ENCODE measurements around the gene PIMREG. TPM values are rescaled to one million over a fixed set of nuclear protein-coding genes. Genes with fewer than 3 reads are reported as not detected.

The PIMREG gene
- total RNA-seq, 3 donors from 2014 or later (not counting 1 experiment from before 2014, with no cell fraction given) = 0.73 to 1.4 (median 0.78) TPM

DNA sequence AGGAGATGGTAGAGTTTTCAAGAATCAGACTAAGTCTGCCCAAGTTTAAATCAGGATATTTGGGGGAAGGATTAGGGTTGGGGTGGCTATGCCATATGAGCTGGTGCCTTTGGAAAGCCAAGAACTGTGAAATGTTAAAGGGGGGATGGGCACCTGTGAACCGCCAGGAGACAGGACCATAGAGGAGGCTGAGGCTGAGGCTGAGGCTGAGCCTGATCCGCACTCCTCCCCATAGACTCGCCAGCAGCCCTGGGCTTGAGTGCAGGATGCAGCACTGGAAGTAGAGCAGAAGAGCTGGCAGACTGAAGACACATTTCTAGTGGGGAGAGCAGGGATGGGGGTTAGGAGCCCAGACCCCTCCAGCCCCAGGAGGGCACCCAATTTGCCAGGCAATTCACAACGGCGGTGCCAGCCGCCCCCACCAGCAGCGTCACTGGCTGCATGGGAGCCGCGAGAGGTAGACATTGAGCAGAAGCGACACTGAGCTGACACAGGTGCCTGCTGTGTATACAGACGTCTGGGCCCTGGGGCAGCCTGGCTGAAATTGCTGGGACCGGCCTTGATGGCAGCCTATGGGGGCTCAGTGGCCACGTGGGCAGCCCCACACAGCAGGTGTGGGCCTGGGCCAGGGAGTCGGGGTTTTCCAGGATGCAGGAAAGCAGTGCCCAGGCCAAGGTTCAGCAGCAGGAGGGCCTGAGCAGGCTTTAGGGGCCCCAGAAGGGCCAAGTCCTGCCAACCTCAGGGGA lies 9.2 kb downstream of the PIMREG start:
- intact Hi-C loops (cut with micrococcal nuclease) = no loop called here
- Histone ChIP-seq H3K27ac (ENCODE audit: low read length) (no peak overlapping the region), H3K9me3 (ENCODE audit: control insufficient read depth, insufficient read depth, low read length) (no peaks in the 10 kb centered on the region), H3K4me3 (ENCODE audit: low read length) (no peak overlapping the region), H3K4me1 (ENCODE audit: control insufficient read depth, insufficient read depth, low read length) (peaks cover 14% of the 10 kb centered on the region), H3K36me3 (ENCODE audit: control insufficient read depth, insufficient read depth, low read length) (no peaks in the 10 kb centered on the region), H3K27me3 (ENCODE audit: control insufficient read depth, insufficient read depth, low read length) (no peaks in the 10 kb centered on the region)
- TF ChIP-seq CTCF (IDR thresholded peaks at IDR 0.05) = no peak
- ATAC-seq (no peak), DNase-seq (no peak)
- no peaks in the 10 kb centered on the region for H3K36me3 Mint-ChIP-seq
- H3K4me3 Mint-ChIP-seq = peak overlapping the region; percentile 78
- 77% methylated on average over 13 of the region's 14 CpGs for whole genome bisulfite sequencing (ENCODE audit: insufficient coverage)
- H3K9me3 Mint-ChIP-seq = no peaks in the 10 kb centered on the region
- peak overlapping the region; percentile 68 to 83 for H3K27ac Mint-ChIP-seq
- no peaks in the 10 kb centered on the region for H3K27me3 Mint-ChIP-seq (ENCODE audit: low read depth in 2 of 2)
- peaks cover 24 to 38% of the 10 kb centered on the region in 2 donors for H3K4me1 Mint-ChIP-seq

DNA sequence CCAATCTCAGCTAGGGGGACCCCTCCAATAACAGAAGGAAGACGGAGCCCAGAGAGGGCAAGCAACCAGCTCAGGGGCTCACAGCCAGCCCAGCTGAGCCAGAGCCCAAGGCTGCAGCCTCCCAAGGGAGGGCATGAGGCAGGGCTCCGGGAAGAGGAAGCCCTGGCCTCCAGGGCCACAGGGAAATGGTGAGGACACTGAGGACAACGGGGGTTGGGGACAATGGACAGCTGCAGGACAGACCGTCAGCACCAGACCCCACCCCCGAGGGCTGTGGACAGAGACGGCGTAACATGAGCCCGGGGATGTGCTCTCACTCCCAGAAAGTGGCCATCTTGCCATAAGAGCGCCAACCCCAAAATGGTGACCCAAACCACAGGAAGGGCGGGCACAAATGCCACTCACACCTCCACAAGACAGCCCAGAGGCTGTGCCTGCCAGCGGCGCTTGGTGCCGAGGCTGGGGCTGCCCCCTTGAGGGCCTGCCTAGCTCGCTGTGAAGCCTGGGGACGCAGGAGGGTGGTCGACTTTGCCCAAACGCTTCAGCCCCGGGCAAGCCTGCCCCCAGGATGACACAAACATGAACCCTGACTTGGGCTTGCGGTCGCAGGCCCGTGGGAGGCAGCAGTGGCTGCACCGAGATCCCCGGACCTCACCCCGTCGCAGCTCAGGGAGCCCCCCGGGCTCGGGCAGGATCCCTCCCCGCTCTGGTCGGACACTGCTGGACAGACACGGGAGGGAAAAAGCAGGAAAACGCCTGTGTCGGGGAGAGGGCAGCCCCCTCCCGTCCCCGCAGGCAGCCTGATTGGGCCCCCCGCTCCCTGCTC lies 10.5 kb downstream of the PIMREG start:
- intact Hi-C loops (cut with micrococcal nuclease) = no loop called here
- 50% methylated on average over 35 of the region's 35 CpGs for WGBS (ENCODE audit: insufficient coverage)
- ATAC-seq (peak in 2 of 3 donors; percentile 56 to 63), DNase-seq (peak in 1 of 2 donors; percentile 13)
- Histone ChIP-seq H3K27me3 (ENCODE audit: control insufficient read depth, insufficient read depth, low read length) (no peaks in the 10 kb centered on the region), H3K4me3 (ENCODE audit: low read length) (peak overlapping the region; percentile 20), H3K27ac (ENCODE audit: low read length) (peak overlapping the region; percentile 47), H3K36me3 (ENCODE audit: control insufficient read depth, insufficient read depth, low read length) (no peaks in the 10 kb centered on the region), H3K9me3 (ENCODE audit: control insufficient read depth, insufficient read depth, low read length) (no peaks in the 10 kb centered on the region), H3K4me1 (ENCODE audit: control insufficient read depth, insufficient read depth, low read length) (peaks cover 14% of the 10 kb centered on the region)
- Mint-ChIP-seq H3K36me3 (no peaks in the 10 kb centered on the region), H3K4me1 (peaks cover 24 to 38% of the 10 kb centered on the region in 2 donors), H3K9me3 (no peaks in the 10 kb centered on the region), H3K4me3 (peak overlapping the region; percentile 73), H3K27ac (peak overlapping the region; percentile 68 to 83), H3K27me3 (ENCODE audit: low read depth in 2 of 2) (no peaks in the 10 kb centered on the region)
- TF ChIP-seq CTCF (IDR thresholded peaks at IDR 0.05) = no peak

DNA sequence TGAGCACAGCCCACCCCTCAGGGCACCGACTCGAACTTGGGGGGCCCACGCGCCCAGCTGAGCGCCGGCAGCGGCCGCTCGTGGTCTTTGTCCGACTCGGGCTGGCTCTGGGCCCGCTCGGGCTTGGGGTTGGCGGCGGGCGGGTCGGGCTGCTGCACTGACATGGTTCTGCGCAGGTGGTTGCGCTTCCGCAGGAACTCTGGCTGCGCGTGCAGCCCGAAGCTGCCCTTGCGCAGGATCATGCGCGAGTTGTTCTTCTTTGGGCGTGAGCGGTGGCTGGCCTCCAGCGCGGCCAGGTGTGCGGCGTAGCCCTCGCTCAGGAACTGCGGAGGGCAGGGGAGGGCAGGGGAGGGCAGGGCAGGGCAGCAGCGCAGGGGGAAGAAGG lies 11.1 kb downstream of the PIMREG start:
- no peak for TF ChIP-seq CTCF (IDR thresholded peaks at IDR 0.05)
- H3K27ac Mint-ChIP-seq = peak overlapping the region in 1 of 2 donors; percentile 83
- ATAC-seq = peak; percentile 46 to 89 (median 88)
- peaks cover 0 to 4% of the 10 kb centered on the region in 2 donors for H3K27me3 Mint-ChIP-seq (ENCODE audit: low read depth in 2 of 2)
- H3K4me3 Mint-ChIP-seq = peak overlapping the region; percentile 73
- no peaks in the 10 kb centered on the region for H3K36me3 ChIP-seq (ENCODE audit: control insufficient read depth, insufficient read depth, low read length)
- H3K9me3 ChIP-seq (ENCODE audit: control insufficient read depth, insufficient read depth, low read length) = no peaks in the 10 kb centered on the region
- H3K36me3 Mint-ChIP-seq = no peaks in the 10 kb centered on the region
- peaks cover 14% of the 10 kb centered on the region for H3K4me1 ChIP-seq (ENCODE audit: control insufficient read depth, insufficient read depth, low read length)
- H3K4me1 Mint-ChIP-seq = peaks cover 24 to 38% of the 10 kb centered on the region in 2 donors
- peak in 1 of 2 donors; percentile 73 for DNase-seq
- WGBS (ENCODE audit: insufficient coverage) = 1% methylated on average over 32 of the region's 35 CpGs
- no peaks in the 10 kb centered on the region for H3K9me3 Mint-ChIP-seq
- H3K27me3 ChIP-seq (ENCODE audit: control insufficient read depth, insufficient read depth, low read length) = no peaks in the 10 kb centered on the region
- H3K27ac ChIP-seq (ENCODE audit: low read length) = peak overlapping the region; percentile 47
- intact Hi-C loops (cut with micrococcal nuclease) = no loop called here
- peak overlapping the region; percentile 20 for H3K4me3 ChIP-seq (ENCODE audit: low read length)
